Keratinocyte (primary cell): ENCODE data around the gene VPS9D1. TPM values are rescaled to one million over a fixed set of nuclear protein-coding genes. Genes with fewer than 3 reads are reported as not detected.

Experiments
- DNase-seq: peaks from one replicate; pipeline ENCODE4 v3.0.0-alpha.2; 2011; ENCODE audit warnings: low read depth, missing footprints, low spot score
- FAIRE-seq: peaks from 2 replicates; lab custom pipeline; 2011; peaks lifted over from hg19 to GRCh38; lab: Jason Lieb, UNC
- H2AFZ ChIP-seq: 2 replicates; pipeline ENCODE4 v1.6.0; 2012; ENCODE audit warnings: low read length, control low read depth, inconsistent platforms; ENCODE audit not compliant: control insufficient read depth
- H3K27ac ChIP-seq: 2 replicates; pipeline ENCODE4 v1.5.1; 2011; ENCODE audit warnings: low read length; ENCODE audit not compliant: control insufficient read depth, insufficient read depth
- H3K27me3 ChIP-seq: 3 replicates; pipeline ENCODE4 v1.6.0; 2011; ENCODE audit warnings: low read length; ENCODE audit not compliant: control insufficient read depth, insufficient read depth; ENCODE audit errors: extremely low read depth
- H3K36me3 ChIP-seq, 2 experiments: 2 replicates in 1 of 2; 3 replicates in 1 of 2; pipeline ENCODE4 v1.5.1; 2011; ENCODE audit warnings: low read length in 2 of 2, mild to moderate bottlenecking in 1 of 2; ENCODE audit not compliant: control insufficient read depth in 2 of 2, insufficient read depth in 2 of 2; ENCODE audit errors: extremely low read depth in 1 of 2
- H3K4me1 ChIP-seq: 3 replicates; pipeline ENCODE4 v1.5.1; 2011; ENCODE audit warnings: low read length; ENCODE audit not compliant: control insufficient read depth, insufficient read depth; ENCODE audit errors: extremely low read depth
- H3K4me2 ChIP-seq: 3 replicates; pipeline ENCODE4 v1.6.0; 2011; ENCODE audit warnings: low read depth, low read length; ENCODE audit not compliant: control insufficient read depth, insufficient read depth; ENCODE audit errors: extremely low read depth
- H3K4me3 ChIP-seq, 3 experiments: fragments of 200-600 bp in 1 of 3; sonication (generic) in 1 of 3; 2 replicates in 2 of 3; 3 replicates in 1 of 3; pipeline ENCODE4 v1.5.1; 2011 to 2016; ENCODE audit warnings: low read length in 3 of 3, mild to moderate bottlenecking in 3 of 3, control low read depth in 2 of 3, inconsistent platforms in 1 of 3, low read depth in 1 of 3, mixed read lengths in 1 of 3, mixed run types in 1 of 3, moderate library complexity in 1 of 3; ENCODE audit not compliant: control insufficient read depth in 2 of 3, insufficient read depth in 2 of 3; ENCODE audit errors: extremely low read depth in 1 of 3
- H3K79me2 ChIP-seq: 2 replicates; pipeline ENCODE4 v1.6.0; 2012; ENCODE audit warnings: low read length; ENCODE audit not compliant: control insufficient read depth, insufficient read depth
- H3K9ac ChIP-seq: 3 replicates; pipeline ENCODE4 v1.6.0; 2011; ENCODE audit warnings: low read length; ENCODE audit not compliant: control insufficient read depth, insufficient read depth; ENCODE audit errors: extremely low read depth
- H3K9me1 ChIP-seq: 3 replicates; pipeline ENCODE4 v1.6.0; 2011; ENCODE audit warnings: low read length; ENCODE audit not compliant: control insufficient read depth, insufficient read depth; ENCODE audit errors: extremely low read depth
- H3K9me3 ChIP-seq: 2 replicates; pipeline ENCODE4 v1.5.1; 2012; ENCODE audit warnings: low read depth, low read length; ENCODE audit not compliant: control insufficient read depth
- H4K20me1 ChIP-seq: 3 replicates; pipeline ENCODE4 v1.6.0; 2011; ENCODE audit warnings: low read length; ENCODE audit not compliant: control insufficient read depth, insufficient read depth; ENCODE audit errors: extremely low read depth
- CTCF ChIP-seq, 3 experiments: IDR thresholded peaks in 1 of 3; conservative IDR thresholded peaks in 1 of 3; optimal IDR thresholded peaks in 1 of 3; 2 replicates in 2 of 3; 3 replicates in 1 of 3; pipeline versions ENCODE3 to v1.5.1; 2011; ENCODE audit warnings: low read length in 3 of 3, mild to moderate bottlenecking in 3 of 3, moderate library complexity in 2 of 3, control low read depth in 1 of 3, inconsistent platforms in 1 of 3; ENCODE audit not compliant: insufficient read depth in 2 of 3; ENCODE audit errors: extremely low read depth in 1 of 3
- EZH2 ChIP-seq: IDR thresholded peaks from one replicate; pipeline ENCODE4 v1.6.1; 2012; ENCODE audit warnings: inconsistent platforms, mild to moderate bottlenecking, low read length, moderate library complexity
- dilution Hi-C: fragments of 300-500 bp; cut with MboI; formaldehyde crosslinking; loops from one replicate; pipeline ENCODE4 v1.7.0; 2020; ENCODE audit warnings: low sequenced_read_pairs; ENCODE audit not compliant: extremely low pct_ligation_motif_present
- polyA plus RNA-seq, 5 experiments: library from polyadenylated mRNA; depleted of rRNA in 3 of 5; stranded (reverse) in 3 of 5; stranded (forward) in 1 of 5; unstranded in 1 of 5; fragments of >200 nt; gene quantifications; 1 replicate in 1 of 5; 2 replicates in 3 of 5; 3 replicates in 1 of 5; pipeline versions ENCODE4 v1.2.1 to v1.2.3, GENCODE V29; 2011 to 2012; ENCODE audit warnings: missing spikeins in 2 of 5, low read depth in 1 of 5, low replicate concordance in 1 of 5

VPS9D1 gene
- polyA plus RNA-seq, 1 donor (not counting 4 experiments of a cell fraction or from before 2014, with no cell fraction given), result 1.6 TPM

DNA sequence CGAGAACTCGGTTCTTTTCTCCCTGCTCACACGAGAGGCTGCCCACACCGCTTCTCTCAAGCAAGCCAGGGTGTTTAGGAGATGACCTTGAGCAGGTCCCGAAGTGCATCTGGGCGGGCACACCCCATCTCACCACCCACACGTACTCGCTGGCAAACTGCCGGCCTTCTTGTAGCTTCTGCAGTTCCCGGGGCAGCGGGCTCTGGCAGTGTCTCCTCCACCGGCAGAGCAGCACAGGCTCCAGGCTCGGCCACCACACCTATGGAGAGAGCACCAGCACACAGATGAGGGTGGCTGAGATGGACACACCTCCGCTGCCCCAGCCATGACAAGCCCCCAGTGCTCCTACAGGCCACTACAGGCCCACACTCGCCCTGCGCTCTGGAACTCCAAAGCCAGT is 24.1 kb upstream of the VPS9D1 start:
- H2AFZ ChIP-seq, result no peak overlapping the region

GRCh38 chr16:89742948-89743347 is 22.2 kb upstream of the VPS9D1 start:
- dilution Hi-C loops, result no loop called here
- Histone ChIP-seq H3K79me2 (no peaks in the 10 kb centered on the region), H3K9ac (no peak overlapping the region), H3K36me3 (peaks cover 26 to 35% of the 10 kb centered on the region in 2 experiments), H3K27me3 (no peaks in the 10 kb centered on the region), H4K20me1 (peaks cover 2% of the 10 kb centered on the region), H3K4me3 (no peak overlapping the region), H3K9me1 (no peaks in the 10 kb centered on the region), H3K4me1 (no peaks in the 10 kb centered on the region), H3K9me3 (no peaks in the 10 kb centered on the region), H3K27ac (no peak overlapping the region), H2AFZ (no peak overlapping the region), H3K4me2 (no peak overlapping the region)
- DNase-seq (no peak), FAIRE-seq (no peak)
- TF ChIP-seq EZH2 (no peak), CTCF (optimal IDR thresholded peaks at IDR 0.05 in 1 of 3, IDR thresholded peaks at IDR 0.05 in 1 of 3, conservative IDR thresholded peaks at IDR 0.05 in 1 of 3; ENCODE audit: extremely low read depth in 1 of 3, insufficient read depth in 2 of 3, low read length in 3 of 3) (no peak)

More for the DNA sequence above, 24.1 kb upstream of the VPS9D1 start:
- Histone ChIP-seq H3K4me3 (no peak overlapping the region), H3K9me1 (no peaks in the 10 kb centered on the region), H3K27ac (no peak overlapping the region), H3K36me3 (peaks cover 11 to 26% of the 10 kb centered on the region in 2 experiments), H3K4me1 (no peaks in the 10 kb centered on the region), H3K9ac (no peak overlapping the region), H3K4me2 (no peak overlapping the region), H4K20me1 (no peaks in the 10 kb centered on the region), H3K27me3 (no peaks in the 10 kb centered on the region), H3K9me3 (no peaks in the 10 kb centered on the region), H3K79me2 (no peaks in the 10 kb centered on the region)
- FAIRE-seq, result no peak
- dilution Hi-C loops, result no loop called here
- TF ChIP-seq EZH2 (no peak), CTCF (optimal IDR thresholded peaks at IDR 0.05 in 1 of 3, IDR thresholded peaks at IDR 0.05 in 1 of 3, conservative IDR thresholded peaks at IDR 0.05 in 1 of 3; ENCODE audit: extremely low read depth in 1 of 3, insufficient read depth in 2 of 3, low read length in 3 of 3) (no peak)
- DNase-seq, result no peak
